Inflammatory macrophage treated with lipopolysaccharide for 1 hour (primary cell): ENCODE results near the gene GDPD4.

Source experiments
- DNase-seq, 2 donors: peaks; one replicate each; pipeline ENCODE4 v3.0.0-alpha.2; 2020 to 2022

GDPD4 gene

DNA sequence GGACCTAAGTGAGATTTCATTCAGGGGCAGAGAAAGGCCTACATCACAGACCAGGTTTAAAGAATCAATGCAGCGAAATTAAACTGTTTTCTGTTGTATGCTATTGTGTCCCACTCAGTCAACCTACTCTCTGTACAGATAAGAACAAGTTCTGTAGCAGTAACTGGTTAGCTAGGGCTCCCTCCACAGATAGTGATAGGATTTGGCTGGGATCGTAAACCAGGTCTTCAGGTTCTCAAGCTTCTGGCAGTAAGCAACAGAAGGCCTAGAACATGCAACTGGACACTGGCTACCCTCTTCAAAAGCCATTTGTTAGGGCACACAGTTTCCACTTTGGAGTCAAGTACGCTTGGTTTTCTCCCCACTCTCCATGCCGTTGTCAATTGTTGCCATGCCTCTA, 69.2 kb downstream of the GDPD4 start:
- no peak for DNase-seq

DNA sequence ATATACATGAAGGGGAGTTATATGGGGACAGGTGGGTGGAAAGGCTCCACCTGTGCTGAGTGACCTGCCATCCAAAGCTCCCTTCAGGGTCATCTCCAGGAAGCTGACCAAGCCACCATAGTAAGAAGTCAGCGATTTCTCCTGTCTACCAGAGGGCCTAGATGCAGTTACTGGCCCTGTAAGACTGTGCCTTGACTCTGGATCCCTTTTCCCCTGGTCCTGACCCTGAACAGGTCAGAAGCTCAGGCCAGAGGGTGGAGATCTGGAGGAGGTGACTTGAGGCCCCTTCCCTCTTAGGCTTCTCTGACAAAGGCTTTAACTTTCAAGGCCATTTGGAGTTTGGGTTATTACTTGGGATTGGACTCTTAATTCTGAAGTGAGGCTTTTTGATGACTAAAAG, 69.7 kb downstream of the GDPD4 start:
- no peak for DNase-seq

DNA sequence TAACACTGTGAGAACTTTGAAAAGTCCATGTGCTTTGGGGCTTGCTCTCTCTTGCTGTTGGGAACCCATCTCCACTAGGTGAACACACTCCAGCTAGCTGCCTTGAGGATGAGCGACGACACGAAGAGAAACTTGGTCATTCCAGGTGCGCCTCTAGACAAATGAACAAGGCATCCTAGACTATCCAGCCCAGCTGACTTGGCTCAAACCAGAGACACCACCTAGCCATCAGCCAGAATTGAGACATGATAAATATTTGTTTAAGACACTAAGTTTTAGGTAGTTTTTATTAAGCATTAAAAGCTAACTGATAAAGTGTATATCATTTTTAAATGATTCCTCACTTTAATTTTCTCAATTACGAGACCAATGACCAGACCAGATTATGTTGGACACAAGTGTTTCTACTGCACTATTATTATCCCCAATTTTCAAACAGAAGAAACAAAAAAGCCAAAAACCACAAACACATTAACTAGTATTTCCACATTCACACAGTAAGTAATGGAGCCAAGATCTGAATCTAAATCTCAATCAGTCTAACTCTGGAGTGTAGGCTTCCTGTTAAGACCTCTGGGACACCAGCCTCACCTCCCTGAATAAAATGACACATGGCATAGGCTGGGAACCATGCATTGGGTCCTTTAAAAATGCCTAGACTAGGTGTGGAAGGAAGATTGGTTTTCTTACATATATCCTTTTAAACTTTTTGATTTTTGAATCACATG, 70.4 kb downstream of the GDPD4 start:
- DNase-seq: no peak

DNA sequence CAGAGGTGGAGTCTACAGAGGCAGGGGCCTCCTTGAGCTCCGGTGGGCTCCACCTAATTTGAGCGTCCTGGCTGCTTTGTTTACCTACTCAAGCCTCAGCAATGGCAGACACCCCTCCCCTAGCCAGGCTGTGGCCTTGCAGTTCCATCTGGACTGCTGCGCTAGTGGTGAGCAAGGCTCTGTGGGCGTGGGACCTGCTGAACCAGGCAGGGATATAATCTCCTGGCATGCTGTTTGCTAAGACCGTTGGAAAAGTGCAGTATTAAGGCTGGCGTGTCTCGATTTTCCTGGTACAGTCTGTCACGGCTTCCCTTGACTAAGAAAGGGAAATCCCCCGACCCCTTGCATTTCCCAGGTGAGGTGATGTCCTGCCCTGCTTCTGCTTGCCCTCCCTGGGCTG, 77.7 kb downstream of the GDPD4 start:
- DNase-seq: no peak

DNA sequence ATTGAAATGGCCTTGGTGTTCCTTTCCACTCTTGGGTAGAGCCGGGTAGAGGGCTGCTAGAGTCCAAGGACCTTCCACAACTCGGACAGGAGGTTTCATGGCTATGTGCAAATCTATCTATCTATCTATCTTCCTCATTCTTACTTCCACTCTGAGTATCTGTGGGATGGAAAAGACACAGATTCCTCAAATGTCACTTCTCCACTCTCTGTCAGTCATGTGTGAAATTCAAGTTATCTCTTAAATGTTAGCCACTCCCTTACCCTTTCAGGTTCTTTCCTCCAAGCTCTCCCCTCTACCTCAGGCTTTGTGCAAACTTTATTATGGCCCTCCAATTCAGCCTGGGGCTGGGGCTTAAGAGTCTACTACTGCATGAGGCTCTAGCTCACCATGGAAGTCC, 84.3 kb downstream of the GDPD4 start:
- DNase-seq: peak in 1 of 2 donors; percentile 7

DNA sequence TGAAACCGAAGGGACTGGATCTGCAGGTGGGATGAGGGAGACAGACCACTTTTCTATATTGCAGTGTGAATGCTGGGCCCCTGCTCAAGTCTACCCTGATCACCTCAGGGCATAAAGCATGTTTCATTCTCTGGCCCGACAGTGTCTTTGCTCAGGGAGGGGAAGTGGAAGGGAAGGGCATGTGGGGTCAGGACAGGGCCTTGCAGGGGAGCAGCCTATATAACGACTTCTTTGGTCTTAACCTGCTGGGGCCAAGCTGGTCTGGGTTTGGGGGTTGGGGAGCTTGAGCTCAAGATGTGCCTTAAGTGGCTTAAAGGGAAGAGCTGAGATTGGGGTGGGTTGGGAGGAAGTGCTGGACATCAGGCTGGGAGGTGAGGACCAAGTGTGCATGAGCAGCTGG, 86.4 kb downstream of the GDPD4 start:
- no peak for DNase-seq

DNA sequence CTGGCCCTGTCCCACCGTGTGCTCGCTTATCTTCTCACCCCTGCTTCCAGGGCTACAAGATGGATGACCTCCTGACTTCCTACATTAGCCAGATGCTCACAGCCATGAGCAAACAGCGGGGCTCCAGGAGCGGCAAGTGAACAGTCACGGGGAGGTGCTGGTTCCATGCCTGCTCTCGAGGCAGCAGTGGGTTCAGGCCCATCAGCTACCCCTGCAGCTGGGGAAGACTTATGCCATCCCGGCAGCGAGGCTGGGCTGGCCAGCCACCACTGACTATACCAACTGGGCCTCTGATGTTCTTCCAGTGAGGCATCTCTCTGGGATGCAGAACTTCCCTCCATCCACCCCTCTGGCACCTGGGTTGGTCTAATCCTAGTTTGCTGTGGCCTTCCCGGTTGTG, 86.9 kb downstream of the GDPD4 start:
- DNase-seq: no peak

DNA sequence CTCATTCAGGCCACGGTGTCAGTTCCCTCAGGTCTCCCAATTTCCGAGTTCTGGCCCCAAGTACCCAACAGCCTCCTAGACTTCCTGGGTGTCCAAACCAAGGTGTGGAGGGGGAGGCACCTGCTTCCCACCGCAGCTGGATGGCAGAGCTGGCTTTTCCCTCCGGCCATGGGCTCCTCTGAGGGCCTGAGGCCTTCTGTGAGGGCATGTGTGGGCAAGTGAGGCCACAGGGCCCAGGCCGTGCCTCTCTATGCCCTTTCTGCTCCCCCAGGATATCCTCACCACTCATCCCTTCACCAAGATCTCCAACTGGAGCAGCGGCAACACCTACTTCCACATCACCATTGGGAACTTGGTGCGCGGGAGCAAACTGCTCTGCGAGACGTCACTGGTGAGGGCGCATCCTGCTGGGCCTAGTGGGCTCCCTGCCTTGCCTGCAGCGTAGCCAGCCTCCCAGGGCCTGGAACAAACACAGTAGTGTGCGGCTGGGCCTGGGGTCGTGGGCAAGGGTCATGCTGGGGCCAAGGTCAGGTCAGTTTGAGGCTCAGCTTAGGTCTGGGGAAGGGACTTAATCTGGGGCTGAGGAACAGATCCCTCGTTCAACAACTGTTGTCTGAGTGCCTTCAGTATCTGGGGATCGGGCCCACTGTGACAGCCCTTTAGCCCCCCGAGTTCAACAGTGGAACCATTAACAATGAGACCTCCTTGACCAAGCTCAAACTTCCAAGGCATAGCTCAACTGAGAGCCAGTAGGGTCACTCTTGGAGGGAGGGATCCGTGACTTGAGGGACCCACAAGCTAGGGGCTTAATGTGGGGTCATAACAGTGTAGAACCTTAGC, 87.7 kb downstream of the GDPD4 start:
- no peak for DNase-seq

DNA sequence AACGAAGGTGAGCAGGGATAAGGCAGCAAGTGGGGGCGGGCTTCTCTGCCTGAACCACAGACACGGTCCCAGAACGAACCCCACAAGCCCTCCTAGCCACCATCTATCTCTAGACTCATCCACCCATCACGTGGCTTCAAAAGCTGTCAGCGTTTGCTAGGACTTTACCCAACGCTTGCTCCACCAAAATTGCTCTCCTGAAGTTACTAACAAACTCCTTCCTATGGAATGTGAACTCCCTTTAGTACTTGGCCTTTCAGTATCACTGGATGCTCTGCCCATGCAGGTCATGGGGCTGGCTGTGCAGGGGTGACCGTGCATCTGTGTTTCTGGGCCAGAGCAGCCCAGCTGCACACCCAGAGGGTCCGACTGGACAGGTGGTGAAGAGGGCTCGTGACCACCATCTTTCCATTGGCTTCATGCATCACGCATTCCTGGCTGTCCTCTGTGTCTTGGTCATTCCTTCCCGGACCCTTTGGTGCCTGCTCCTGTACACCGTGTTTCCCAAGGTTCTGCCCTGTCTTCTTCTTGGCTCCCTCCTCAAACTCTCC, 88.4 kb downstream of the GDPD4 start:
- no peak for DNase-seq

DNA sequence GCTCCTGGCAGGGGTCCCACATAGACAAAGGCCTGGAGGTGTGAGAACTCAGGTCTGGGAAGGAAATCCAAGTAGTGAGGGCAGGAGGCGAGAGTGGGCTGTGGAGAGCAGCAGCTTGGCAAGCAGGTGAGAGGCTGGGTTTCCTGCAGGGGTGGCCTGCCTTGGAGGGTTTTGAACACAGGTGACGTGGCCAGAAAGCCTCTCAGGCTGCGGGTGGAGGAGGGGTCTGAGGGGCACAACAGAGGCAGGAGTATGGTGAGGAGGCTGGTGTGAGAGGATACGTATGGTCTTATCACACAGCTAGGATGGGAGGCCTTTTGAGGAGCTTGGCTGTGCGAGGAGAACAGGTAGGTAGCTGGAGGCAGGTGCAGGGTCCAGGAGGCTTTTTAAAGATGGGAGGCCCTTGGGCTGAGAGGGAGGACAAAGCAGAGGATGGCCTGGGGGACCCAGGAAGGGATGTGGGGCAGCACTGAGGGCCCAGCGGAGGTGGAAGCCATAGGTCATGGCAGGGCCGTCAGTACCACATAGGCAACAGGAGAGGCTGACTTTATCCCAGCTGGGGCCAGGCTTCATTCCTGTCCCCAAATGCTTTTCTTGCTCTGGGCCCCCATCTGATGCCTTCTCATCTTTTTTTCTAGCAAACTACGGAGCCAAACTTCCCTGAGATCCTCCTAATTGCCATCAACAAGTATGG, 89.0 kb downstream of the GDPD4 start:
- no peak for DNase-seq

DNA sequence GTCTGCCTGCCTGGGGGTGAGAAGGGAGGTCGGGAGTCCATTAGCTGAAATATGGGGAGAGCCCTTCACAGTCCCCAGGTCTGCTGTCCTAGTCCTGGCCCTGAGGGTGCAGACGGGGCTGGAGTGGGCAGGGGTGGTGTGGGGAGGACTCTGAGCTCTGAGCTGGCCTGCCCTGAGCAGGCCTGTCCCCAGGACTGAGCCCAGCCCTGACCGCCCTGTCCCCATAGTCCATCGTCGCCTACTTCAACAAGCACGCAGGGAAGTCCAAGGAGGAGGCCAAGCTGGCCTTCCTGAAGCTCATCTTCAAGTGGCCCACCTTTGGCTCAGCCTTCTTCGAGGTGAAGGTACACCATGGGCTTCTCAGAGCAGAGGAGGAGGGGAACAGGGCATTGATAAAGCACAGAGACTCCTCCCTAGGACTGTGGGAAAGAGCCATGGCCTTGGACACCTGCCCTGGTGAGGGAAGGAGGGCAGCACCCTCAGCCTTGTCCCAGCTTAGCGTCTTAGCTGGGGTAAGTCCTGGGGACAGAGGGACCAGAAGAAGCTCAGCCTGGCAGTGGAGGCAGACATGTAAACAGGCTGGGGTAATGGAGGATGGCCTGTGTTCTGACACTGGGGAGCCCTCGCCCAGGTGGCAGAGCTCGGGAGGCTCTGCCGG, 89.8 kb downstream of the GDPD4 start:
- no peak for DNase-seq

DNA sequence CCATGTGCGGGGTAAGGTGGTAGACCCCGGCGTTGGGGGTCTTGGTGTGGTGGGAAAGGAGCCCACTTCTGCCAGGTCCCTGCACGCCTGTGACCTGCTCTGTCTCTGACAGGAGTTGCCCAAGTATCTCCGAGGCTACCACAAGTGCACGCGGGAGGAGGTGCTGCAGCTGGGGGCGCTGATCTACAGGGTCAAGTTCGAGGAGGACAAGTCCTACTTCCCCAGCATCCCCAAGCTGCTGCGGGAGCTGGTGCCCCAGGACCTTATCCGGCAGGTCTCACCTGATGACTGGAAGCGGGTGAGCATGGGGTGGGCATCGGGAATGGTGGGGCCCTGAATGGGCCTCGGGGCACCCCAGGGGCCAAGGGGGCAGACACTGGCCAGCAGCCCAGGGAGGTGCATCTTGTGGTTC, 90.4 kb downstream of the GDPD4 start:
- no peak for DNase-seq

DNA sequence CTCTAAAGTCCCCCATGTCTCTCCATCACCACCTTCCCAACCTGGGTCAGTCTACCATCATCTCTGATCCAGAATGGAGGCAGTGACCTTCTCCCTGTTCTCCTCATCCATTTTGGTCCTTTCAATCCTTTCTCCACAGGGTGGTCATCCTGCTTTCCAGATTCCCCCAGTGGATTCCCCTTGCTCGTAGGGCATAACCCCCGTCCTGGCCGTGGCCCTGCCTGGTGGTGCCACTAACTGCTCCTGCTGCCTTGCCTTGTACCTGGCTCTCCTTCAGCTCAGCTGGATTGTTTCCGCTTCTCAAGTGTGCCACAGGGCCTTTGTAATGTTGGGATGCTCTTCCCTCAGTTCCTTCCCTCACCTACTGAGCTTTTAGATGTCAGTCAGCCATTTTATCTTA, 91.8 kb downstream of the GDPD4 start:
- no peak for DNase-seq

DNA sequence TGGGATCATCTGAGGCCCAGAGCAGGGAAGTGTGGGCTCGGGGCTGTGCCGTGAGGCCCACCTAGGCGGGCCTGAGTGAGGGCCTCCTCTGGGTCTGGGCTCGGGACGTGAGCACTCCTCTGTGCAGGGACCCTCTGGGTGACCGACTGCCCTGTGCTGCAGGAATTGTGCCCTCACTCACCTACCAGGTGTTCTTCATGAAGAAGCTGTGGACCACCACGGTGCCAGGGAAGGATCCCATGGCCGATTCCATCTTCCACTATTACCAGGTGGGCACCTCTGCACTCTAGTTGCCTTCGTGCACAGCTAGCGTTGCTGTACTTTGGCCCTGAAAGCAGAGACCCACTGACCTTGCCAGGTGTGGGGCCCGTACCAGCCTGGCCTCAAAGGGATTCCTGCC, 93.0 kb downstream of the GDPD4 start:
- DNase-seq: no peak

DNA sequence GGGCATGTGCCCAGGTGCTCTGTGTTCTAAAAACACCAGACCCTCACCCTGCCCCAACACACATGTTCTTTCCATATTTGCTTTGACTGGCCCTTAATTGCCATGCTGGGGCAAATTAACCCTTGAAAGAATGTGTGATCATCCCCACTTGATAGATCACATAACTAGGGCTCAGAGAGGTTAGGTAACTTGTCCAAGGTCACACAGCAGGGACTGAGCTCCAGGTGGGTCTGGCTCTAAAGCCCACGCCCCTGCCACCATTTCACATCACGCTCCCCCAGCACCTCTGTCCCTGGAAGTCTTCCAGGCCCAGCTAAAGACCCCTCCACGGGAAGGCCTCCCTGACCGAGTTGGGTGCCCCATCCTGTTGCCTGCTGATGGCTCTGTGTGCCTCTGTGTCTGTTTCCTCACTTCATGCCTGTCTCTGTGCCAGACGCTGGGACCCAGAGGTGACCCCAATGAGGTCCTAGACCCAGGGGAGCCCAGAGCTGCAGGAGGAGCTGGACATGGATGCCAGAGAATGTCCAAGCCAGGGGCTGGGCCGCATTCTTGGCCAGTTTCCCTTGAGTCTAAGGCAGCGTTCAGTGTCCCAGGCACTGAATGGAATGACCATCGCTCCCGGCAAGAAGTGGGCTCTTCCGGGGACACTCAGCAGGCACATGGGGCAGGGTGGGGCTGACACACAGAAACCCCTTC, 93.7 kb downstream of the GDPD4 start:
- DNase-seq: no peak

DNA sequence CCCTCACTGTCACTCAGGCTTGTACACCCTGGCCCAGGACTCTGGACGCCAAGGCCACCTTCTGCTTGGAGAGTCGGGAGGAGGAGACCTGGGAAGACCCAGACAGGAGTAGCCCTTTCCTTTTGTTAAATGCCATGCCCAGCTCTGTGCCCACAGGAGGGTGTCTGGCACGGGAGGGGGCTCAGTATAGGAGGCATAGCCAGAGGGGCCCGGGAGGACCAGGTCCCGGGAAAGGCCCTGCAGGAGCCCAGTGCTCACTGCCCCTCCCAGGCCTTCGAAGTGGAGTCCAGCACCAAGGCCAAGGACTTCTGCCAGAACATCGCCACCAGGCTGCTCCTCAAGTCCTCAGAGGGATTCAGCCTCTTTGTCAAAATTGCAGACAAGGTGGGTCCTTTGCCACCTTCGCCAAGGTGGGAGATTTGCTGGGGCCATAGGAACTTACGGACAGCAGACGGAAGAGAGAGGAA, 94.4 kb downstream of the GDPD4 start:
- no peak for DNase-seq

DNA sequence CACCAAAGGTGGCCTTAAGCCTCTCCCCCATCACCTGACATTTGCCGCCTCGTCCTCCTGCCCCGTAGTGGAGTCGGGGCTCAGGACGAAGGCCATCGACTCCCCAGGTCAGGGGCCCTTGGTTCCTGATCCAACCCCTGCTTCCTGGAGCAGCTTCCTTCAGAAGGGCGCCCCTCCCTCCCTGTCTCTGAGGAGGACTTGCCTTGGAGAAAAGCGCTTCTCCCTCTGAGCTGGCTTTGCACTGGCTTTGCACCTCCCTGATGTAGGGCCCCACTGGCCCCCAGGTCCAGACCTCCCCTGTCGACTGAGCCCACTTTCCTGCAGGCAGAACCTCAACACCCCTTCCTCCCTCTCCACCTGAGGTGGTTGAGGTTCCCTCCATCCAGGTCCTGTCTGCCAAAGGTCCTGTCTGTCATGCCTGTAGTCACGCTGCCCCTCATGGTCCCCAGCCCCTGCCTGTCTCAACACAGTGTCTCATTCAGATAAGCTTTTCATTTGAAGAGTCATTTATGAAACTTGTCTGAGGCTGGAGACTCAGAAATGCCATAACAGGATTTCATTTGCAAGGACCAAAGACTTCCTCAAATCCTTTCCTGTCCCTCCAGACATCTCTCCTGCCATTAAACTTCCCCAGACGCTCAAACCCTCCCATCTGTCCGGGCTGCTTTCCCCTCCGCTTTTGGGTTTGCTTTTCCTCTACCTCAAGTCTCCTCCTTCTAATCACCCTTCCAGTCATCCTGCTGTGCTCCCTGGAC, 95.0 kb downstream of the GDPD4 start:
- DNase-seq: no peak

DNA sequence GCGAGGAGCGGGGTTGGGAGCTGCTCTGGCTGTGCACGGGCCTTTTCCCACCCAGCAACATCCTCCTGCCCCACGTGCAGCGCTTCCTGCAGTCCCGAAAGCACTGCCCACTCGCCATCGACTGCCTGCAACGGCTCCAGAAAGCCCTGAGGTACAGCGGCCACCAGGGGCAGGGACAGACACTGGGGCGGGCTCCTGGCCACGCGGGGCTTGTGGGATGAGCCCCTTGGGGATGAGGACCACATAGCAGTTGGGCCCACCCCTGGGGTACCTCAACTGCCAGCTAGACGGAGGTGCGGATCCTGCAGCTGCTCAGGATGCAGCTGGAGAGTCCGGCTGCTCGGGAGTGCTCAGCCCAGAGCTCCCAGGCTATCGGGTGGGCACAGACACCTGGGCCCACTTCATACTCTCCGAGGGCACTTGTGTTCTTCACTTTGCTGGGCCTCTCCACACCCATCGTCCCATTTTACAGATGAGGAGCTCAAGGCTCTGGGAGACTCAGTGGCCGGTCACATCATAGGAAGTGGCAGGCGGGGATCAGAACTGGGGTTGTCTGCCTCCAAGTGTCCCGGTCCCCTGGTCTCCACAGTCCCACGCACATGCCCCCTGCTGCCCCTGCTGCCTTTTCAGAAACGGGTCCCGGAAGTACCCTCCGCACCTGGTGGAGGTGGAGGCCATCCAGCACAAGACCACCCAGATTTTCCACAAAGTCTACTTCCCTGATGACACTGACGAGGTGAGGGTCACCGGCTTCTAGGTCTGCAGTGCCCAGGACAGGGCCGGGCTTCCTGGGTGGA, 95.8 kb downstream of the GDPD4 start:
- no peak for DNase-seq

DNA sequence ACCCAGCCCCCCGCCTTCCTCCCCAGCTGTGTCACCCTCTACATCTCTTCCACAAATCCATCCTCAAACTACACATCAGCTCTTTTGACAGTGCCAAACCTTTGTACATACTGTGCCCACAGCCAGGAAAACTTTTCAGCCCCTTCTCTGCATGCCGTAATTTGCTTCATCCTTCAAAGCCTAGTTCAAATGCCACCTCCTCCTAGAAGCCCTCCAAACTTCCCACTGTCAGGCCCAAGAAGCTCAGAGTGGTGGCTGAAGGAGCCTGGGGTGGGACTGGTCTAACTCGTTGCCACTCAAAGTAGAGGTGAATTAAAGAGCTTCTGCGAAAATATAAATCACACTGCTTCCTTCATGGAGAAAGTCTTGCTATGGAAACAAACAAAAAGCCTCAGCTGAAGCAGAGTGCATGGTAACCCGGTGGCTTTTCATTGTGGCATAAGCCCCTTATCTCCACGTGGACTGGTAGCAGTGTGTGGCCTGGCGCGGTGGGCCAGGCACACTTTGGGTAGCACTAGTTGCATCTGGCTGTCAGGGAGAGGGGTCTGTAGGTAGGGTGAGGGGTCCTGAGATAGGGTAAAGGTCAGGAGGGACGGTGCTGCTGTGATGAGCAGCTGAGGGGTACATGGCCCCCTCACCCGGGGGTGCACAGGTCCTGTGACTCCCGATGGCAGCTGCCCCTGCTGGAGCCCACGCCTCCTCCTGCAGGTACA, 96.6 kb downstream of the GDPD4 start:
- no peak for DNase-seq
